ENCODE data around the gene FXN.

DNA sequence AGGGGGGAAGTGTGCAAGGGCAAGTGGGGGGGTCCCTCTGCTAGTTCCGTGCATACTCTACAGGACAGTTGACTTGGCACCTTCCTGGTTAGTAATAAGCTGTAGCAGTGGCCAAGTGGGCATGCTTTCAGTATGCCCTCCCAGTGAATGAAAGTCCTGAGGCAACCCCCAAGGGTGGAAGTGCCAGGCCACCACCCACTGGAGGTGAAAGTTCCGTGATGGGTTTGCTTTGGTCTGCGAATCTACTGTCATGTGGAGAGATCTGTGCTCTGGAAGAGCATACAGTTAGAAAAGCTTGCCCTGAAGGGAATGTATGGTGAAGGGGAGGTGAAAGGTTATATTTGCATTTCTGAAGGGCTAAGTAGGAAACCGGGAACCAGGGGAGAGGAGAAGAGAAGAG lies 10.3 kb downstream of the FXN start:
- TF ChIP-seq CTCF (IDR thresholded peaks at IDR 0.05) (no peak), RAD21 (IDR thresholded peaks at IDR 0.05; ENCODE audit: low read length) (no peak), MXI1 (IDR thresholded peaks at IDR 0.05; ENCODE audit: low read depth, low read length) (no peak), FOXJ3 (CRISPR knock-in tag; IDR thresholded peaks at IDR 0.05) (no peak), EP300 (IDR thresholded peaks at IDR 0.05; ENCODE audit: borderline replicate concordance in 1 of 2, low read depth in 1 of 2, low read length in 1 of 2) (no peak), NFIC (IDR thresholded peaks at IDR 0.05; ENCODE audit: borderline replicate concordance) (no peak), GATA2 (CRISPR knock-in tag; IDR thresholded peaks at IDR 0.05) (no peak), MAX (IDR thresholded peaks at IDR 0.05; ENCODE audit: low read depth) (no peak), POLR2AphosphoS5 (IDR thresholded peaks at IDR 0.05; ENCODE audit: low read depth, low read length) (no peak), REST (IDR thresholded peaks at IDR 0.05; ENCODE audit: low read depth, low read length) (no peak), RCOR1 (IDR thresholded peaks at IDR 0.05; ENCODE audit: low read length) (no peak), SMC3 (IDR thresholded peaks at IDR 0.05; ENCODE audit: low read depth, low read length) (no peak)
